Measurements from ENCODE around the gene ATXN3L. TPM values are rescaled to one million over a fixed set of nuclear protein-coding genes. Genes with fewer than 3 reads are reported as not detected.

Gene ATXN3L
- total RNA-seq, 1 experiment from 2014 or later: not detected

GRCh38 chrX:13285229-13285628 is 34.6 kb downstream of the ATXN3L start:
- ATAC-seq (no peak), DNase-seq (ENCODE audit: low read depth, low spot score) (no peak)
- Histone ChIP-seq H3K4me3 (replicated peaks in 1 of 2; ENCODE audit: low read depth in 1 of 2, low read length in 2 of 2) (no peak overlapping the region), H3K9ac (ENCODE audit: low read length) (no peak overlapping the region), H3K27me3 (ENCODE audit: insufficient read depth, low read length) (no peaks in the 10 kb centered on the region), H3K36me3 (ENCODE audit: control insufficient read depth in 1 of 2, insufficient read depth in 2 of 2, low read length in 2 of 2) (no peaks in the 10 kb centered on the region), H4K20me1 (ENCODE audit: insufficient read depth) (no peaks in the 10 kb centered on the region), H2AFZ (ENCODE audit: low read depth, low read length, poor library complexity, severe bottlenecking) (no peak overlapping the region), H3K9me2 (ENCODE audit: insufficient read depth) (no peaks in the 10 kb centered on the region), H3K4me1 (ENCODE audit: control insufficient read depth in 1 of 2, insufficient read depth in 2 of 2, low read length in 2 of 2) (no peaks in the 10 kb centered on the region; a peak in 1 of 4 replicates), H3K4me2 (ENCODE audit: low read length) (no peak overlapping the region), H3K27ac (ENCODE audit: low read depth, low read length) (no peak overlapping the region), H3K79me2 (ENCODE audit: insufficient read depth, low read length) (no peaks in the 10 kb centered on the region), H3K9me3 (ENCODE audit: control insufficient read depth in 1 of 2, insufficient read depth in 1 of 2, low read depth in 1 of 2, low read length in 2 of 2) (no peaks in the 10 kb centered on the region; a peak in 1 of 4 replicates)
- intact Hi-C loops (cut with micrococcal nuclease): no loop called here
- RAD21 ChIA-PET (ENCODE audit: low non-redundant PET in 1 of 2, low total read pairs in 2 of 2, uncharacterized antibody in 2 of 2, unreplicated experiment in 2 of 2): no interaction called here
- TF ChIP-seq EZH2 (IDR thresholded peaks at IDR 0.05) (no peak), ZBTB33 (IDR thresholded peaks at IDR 0.05; ENCODE audit: extremely low read depth, insufficient replicate concordance, low read length) (no peak), ELF1 (IDR thresholded peaks at IDR 0.05; ENCODE audit: borderline replicate concordance, low read depth) (no peak), SIN3A (IDR thresholded peaks at IDR 0.05; ENCODE audit: low read depth) (no peak), JUND (IDR thresholded peaks at IDR 0.05) (no peak), POLR2A (IDR thresholded peaks at IDR 0.05; ENCODE audit: borderline replicate concordance, extremely low read depth, insufficient read depth, insufficient read length) (no peak), ZNF274 (IDR thresholded peaks at IDR 0.05; ENCODE audit: low read depth, low read length) (no peak), YY1 (IDR thresholded peaks at IDR 0.05; ENCODE audit: extremely low read depth, insufficient replicate concordance, low read depth, low read length) (no peak), SRF (IDR thresholded peaks at IDR 0.05; ENCODE audit: low read depth) (no peak), RAD21 (IDR thresholded peaks at IDR 0.05; ENCODE audit: low read depth) (no peak), EGR1 (IDR thresholded peaks at IDR 0.05; ENCODE audit: low read depth) (no peak), TCF7L2 (IDR thresholded peaks at IDR 0.05; ENCODE audit: borderline replicate concordance, extremely low read depth, insufficient read depth, insufficient read length) (no peak), FOSL1 (IDR thresholded peaks at IDR 0.05; ENCODE audit: low read depth) (no peak), SP1 (IDR thresholded peaks at IDR 0.05; ENCODE audit: low read depth) (no peak), REST (IDR thresholded peaks at IDR 0.05; ENCODE audit: low read depth) (no peak), ATF3 (IDR thresholded peaks at IDR 0.05) (no peak), ZFX (IDR thresholded peaks at IDR 0.05) (no peak)
- TF ChIP-seq, protein P1, sequence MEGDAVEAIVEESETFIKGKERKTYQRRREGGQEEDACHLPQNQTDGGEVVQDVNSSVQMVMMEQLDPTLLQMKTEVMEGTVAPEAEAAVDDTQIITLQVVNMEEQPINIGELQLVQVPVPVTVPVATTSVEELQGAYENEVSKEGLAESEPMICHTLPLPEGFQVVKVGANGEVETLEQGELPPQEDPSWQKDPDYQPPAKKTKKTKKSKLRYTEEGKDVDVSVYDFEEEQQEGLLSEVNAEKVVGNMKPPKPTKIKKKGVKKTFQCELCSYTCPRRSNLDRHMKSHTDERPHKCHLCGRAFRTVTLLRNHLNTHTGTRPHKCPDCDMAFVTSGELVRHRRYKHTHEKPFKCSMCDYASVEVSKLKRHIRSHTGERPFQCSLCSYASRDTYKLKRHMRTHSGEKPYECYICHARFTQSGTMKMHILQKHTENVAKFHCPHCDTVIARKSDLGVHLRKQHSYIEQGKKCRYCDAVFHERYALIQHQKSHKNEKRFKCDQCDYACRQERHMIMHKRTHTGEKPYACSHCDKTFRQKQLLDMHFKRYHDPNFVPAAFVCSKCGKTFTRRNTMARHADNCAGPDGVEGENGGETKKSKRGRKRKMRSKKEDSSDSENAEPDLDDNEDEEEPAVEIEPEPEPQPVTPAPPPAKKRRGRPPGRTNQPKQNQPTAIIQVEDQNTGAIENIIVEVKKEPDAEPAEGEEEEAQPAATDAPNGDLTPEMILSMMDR (IDR thresholded peaks at IDR 0.05 in 2 of 3, conservative IDR thresholded peaks at IDR 0.05 in 1 of 3; ENCODE audit: borderline replicate concordance in 1 of 3, insufficient read depth in 1 of 3, low read depth in 2 of 3, low read length in 2 of 3): no peak
- TF ChIP-seq, protein P2, sequence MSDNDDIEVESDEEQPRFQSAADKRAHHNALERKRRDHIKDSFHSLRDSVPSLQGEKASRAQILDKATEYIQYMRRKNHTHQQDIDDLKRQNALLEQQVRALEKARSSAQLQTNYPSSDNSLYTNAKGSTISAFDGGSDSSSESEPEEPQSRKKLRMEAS (IDR thresholded peaks at IDR 0.05): no peak
- POLR2A ChIA-PET: no interaction called here
- CTCF ChIA-PET: no interaction called here
- no TSS peak for BruUV-seq (replicated peaks)
